Sciatic nerve (tissue), 2 donors: ENCODE measurements around the gene ARID1B. TPM values are rescaled to one million over a fixed set of nuclear protein-coding genes. Genes with fewer than 3 reads are reported as not detected.
A peak's percentile ranks its signal among the peaks of the same experiment; 100 is the strongest.

ENCODE experiments used
- ATAC-seq: fragments of 200-7000 bp; cut with Tn5 transposase; one replicate; pipeline ENCODE4 v1.9.1; 2020; ENCODE audit warnings: mild to moderate bottlenecking, moderate library complexity
- DNase-seq: peaks from one replicate; pipeline ENCODE4 v3.0.0-alpha.2; 2020; ENCODE audit warnings: low spot score
- intact Hi-C: fragments of 100-400 bp; cut with DNase I; formaldehyde crosslinking; loops from one replicate; pipeline ENCODE4 v1.14.2; 2022
- total RNA-seq: library from RNA; stranded (reverse); fragmentation: NEBNext Ultra II Directional; extraction: Animal tissue kit (Norgen Biotek cat#: 25700); gene quantifications from one replicate; pipeline ENCODE4 v1.2.1, GENCODE V29; 2021
- donor health status: DM: no; HTN: no; CAD: no.
- donor health status: DM: no; HTN: no; CAD: no.

Gene ARID1B
- total RNA-seq, 1 donor from 2014 or later, result 142 TPM

- intact Hi-C loops, result no loop called here
- DNase-seq (no peak), ATAC-seq (no peak)
Observed at GRCh38 chr6:156787569-156788492, 10.7 kb downstream of the ARID1B start.

- ATAC-seq (no peak), DNase-seq (no peak)
- intact Hi-C loops, result no loop called here
Observed at GRCh38 chr6:156789081-156789943, 12.1 kb downstream of the ARID1B start.

GRCh38 chr6:156790711-156791319, 13.6 kb downstream of the ARID1B start:
- intact Hi-C loops, result no loop called here
- ATAC-seq, result no peak
- DNase-seq, result no peak

GRCh38 chr6:156791320-156791850, 14.2 kb downstream of the ARID1B start:
- no peak for ATAC-seq
- DNase-seq, result no peak
- intact Hi-C loops, result no loop called here

GRCh38 chr6:156793200-156793599, 16.0 kb downstream of the ARID1B start:
- intact Hi-C loops, result no loop called here
- ATAC-seq (no peak), DNase-seq (no peak)

- no peak for ATAC-seq
- intact Hi-C loops, result no loop called here
Observed at GRCh38 chr6:156794546-156795354, 17.6 kb downstream of the ARID1B start.

GRCh38 chr6:156795825-156796224, 18.6 kb downstream of the ARID1B start:
- intact Hi-C loops, result no loop called here
- ATAC-seq (peak; percentile 68), DNase-seq (no peak)

More at GRCh38 chr6:156794546-156795354, 17.6 kb downstream of the ARID1B start:
- no peak for DNase-seq

GRCh38 chr6:156796627-156797026, 19.4 kb downstream of the ARID1B start:
- intact Hi-C loops, result no loop called here
- DNase-seq, result no peak
- no peak for ATAC-seq

GRCh38 chr6:156797901-156798735, 20.9 kb downstream of the ARID1B start:
- intact Hi-C loops, result no loop called here
- DNase-seq, result no peak
- ATAC-seq, result no peak

- ATAC-seq, result no peak
- DNase-seq, result no peak
- intact Hi-C loops, result no loop called here
Observed at GRCh38 chr6:156801712-156802111, 24.5 kb downstream of the ARID1B start.

- no peak for ATAC-seq
- intact Hi-C loops, result no loop called here
- DNase-seq, result no peak
Observed at GRCh38 chr6:156803353-156803752, 26.2 kb downstream of the ARID1B start.

GRCh38 chr6:156804402-156804801, 27.2 kb downstream of the ARID1B start:
- DNase-seq (no peak), ATAC-seq (no peak)
- intact Hi-C loops, result no loop called here

- ATAC-seq (no peak), DNase-seq (no peak)
- intact Hi-C loops, result no loop called here
Observed at GRCh38 chr6:156806155-156806554, 29.0 kb downstream of the ARID1B start.

GRCh38 chr6:156807028-156807427, 29.9 kb downstream of the ARID1B start:
- ATAC-seq (no peak), DNase-seq (no peak)
- intact Hi-C loops, result no loop called here

GRCh38 chr6:156807795-156808194, 30.6 kb downstream of the ARID1B start:
- DNase-seq (no peak), ATAC-seq (peak; percentile 57)
- intact Hi-C loops, result no loop called here

- intact Hi-C loops, result no loop called here
- ATAC-seq (peak; percentile 82), DNase-seq (no peak)
Observed at GRCh38 chr6:156808287-156808686, 31.1 kb downstream of the ARID1B start.

- intact Hi-C loops, result no loop called here
- ATAC-seq, result peak; percentile 93
- DNase-seq, result no peak
Observed at GRCh38 chr6:156809034-156809433, 31.9 kb downstream of the ARID1B start.
